Measurements from ENCODE around the gene TET1. TPM values are rescaled to one million over a fixed set of nuclear protein-coding genes. Genes with fewer than 3 reads are reported as not detected.

The TET1 gene
- total and polyA plus RNA-seq, 2 of the 13 experiments (the other 11 are each of a cell fraction or from before 2014, with no cell fraction given), result 6.9 to 7.3 TPM

DNA sequence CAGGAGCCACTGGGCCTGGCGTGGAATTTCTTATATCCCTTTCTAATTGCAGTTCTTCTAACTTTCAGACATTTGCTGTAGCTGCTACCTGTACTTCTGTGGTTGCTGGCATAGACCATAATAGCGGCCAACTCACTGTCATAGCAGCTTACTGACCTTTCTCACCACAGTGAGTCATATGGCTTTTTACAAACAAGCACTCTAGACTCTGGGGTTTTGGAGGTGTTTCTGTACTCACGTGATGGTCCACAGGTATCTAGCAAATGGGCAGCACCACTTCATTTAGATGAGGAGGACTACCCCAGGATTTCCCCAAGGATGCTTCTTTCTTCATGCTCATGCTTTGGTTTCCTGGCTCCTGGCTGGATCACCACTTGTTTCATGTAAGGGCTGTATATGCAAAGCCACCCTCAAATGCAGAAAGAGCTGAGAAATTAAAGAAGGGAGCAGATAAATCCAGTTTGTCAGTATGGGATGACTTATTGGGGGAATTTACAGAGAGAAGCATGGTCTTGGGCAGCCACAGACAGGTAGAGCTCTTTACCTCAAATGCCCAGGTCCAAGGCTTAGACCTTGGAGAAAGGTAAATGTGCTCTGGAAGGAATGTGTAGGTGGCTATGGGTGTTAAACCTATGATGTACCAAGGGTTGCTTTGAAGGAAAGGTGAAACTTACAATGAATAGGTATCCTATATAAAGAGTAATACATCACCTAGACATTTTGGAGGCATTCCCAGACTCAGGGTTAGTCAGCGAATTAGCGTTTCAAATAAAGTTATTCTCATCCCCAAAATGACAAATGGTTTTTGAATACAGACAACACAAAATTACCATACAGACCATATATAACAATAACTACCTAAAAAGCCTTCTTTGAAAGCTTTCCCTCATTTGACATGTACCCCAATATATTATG lies 16.9 kb upstream of the TET1 start:
- no peak overlapping the region for H3K9ac ChIP-seq (ENCODE audit: insufficient read depth, low read depth, low read length)
- H3K4me3 ChIP-seq (replicated peaks in 1 of 3; ENCODE audit: insufficient read depth in 1 of 3, low read depth in 2 of 3, low read length in 3 of 3), result peak overlapping the region; percentile 1 to 44 (median 42); a peak in 4 of 6 replicates
- peak; percentile 49 for FAIRE-seq
- no peaks in the 10 kb centered on the region for H3K27me3 ChIP-seq (ENCODE audit: control insufficient read depth in 1 of 2, insufficient read depth in 2 of 2, low read length in 2 of 2)
- intact Hi-C loops (cut with micrococcal nuclease; ENCODE audit: unreplicated experiment), result loop anchor here (2.0 to 10.0 kb wide), 2 partner anchors 14 to 138 kb away; partner anchors contain the start of gene RUFY2
- no TSS peak for BruUV-seq (replicated peaks)
- peak overlapping the region; percentile 81 for H3K4me2 ChIP-seq (ENCODE audit: low read depth, low read length)
- 9% methylated on average over 5 of the region's 5 CpGs for WGBS (ENCODE audit: low lambda C conversion rate)
- no peak overlapping the region for H3K27ac ChIP-seq (ENCODE audit: extremely low read length, insufficient read depth, low read length)
- in situ Hi-C loops (cut with HindIII; ENCODE audit: extremely low pct_ligation_motif_present, low pct_unique_long_range_greater_than_20kb), result no loop called here
- H4K20me1 ChIP-seq (ENCODE audit: insufficient read depth, low read length), result no peaks in the 10 kb centered on the region
- POLR2A ChIA-PET, result interaction anchor here (0.6 to 1.2 kb wide), 2 partner anchors 8 to 64 kb away, joined by 4 read pairs; no protein-coding TSS in a partner anchor
- CTCF ChIA-PET (ENCODE audit: low intra/inter-chr PET ratio, low total read pairs), result no interaction called here
- H2AFZ ChIP-seq (ENCODE audit: low read length), result no peak overlapping the region
- H3K36me3 ChIP-seq (replicated peaks in 1 of 2; ENCODE audit: control insufficient read depth in 1 of 2, insufficient read depth in 2 of 2, low read length in 2 of 2), result no peaks in the 10 kb centered on the region
- peak; percentile 71 for DNase-seq (ENCODE audit: low spot score)
- H3K4me1 ChIP-seq (ENCODE audit: insufficient read depth, low read length), result peaks cover 37% of the 10 kb centered on the region
- ATAC-seq, result peak; percentile 91
- H3K79me2 ChIP-seq (ENCODE audit: insufficient read depth, low read length), result no peaks in the 10 kb centered on the region
- H3K9me3 ChIP-seq (ENCODE audit: low read length), result no peaks in the 10 kb centered on the region
- TF ChIP-seq, protein P1, sequence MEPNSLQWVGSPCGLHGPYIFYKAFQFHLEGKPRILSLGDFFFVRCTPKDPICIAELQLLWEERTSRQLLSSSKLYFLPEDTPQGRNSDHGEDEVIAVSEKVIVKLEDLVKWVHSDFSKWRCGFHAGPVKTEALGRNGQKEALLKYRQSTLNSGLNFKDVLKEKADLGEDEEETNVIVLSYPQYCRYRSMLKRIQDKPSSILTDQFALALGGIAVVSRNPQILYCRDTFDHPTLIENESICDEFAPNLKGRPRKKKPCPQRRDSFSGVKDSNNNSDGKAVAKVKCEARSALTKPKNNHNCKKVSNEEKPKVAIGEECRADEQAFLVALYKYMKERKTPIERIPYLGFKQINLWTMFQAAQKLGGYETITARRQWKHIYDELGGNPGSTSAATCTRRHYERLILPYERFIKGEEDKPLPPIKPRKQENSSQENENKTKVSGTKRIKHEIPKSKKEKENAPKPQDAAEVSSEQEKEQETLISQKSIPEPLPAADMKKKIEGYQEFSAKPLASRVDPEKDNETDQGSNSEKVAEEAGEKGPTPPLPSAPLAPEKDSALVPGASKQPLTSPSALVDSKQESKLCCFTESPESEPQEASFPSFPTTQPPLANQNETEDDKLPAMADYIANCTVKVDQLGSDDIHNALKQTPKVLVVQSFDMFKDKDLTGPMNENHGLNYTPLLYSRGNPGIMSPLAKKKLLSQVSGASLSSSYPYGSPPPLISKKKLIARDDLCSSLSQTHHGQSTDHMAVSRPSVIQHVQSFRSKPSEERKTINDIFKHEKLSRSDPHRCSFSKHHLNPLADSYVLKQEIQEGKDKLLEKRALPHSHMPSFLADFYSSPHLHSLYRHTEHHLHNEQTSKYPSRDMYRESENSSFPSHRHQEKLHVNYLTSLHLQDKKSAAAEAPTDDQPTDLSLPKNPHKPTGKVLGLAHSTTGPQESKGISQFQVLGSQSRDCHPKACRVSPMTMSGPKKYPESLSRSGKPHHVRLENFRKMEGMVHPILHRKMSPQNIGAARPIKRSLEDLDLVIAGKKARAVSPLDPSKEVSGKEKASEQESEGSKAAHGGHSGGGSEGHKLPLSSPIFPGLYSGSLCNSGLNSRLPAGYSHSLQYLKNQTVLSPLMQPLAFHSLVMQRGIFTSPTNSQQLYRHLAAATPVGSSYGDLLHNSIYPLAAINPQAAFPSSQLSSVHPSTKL (CRISPR knock-in tag; IDR thresholded peaks at IDR 0.05), result peak; percentile 11; the same call in 1 of the 2 replicates
- no peak for TF ChIP-seq ZNF75D (CRISPR knock-in tag; IDR thresholded peaks at IDR 0.05; ENCODE audit: borderline replicate concordance)
- no peak for TF ChIP-seq MAFG (CRISPR knock-in tag; IDR thresholded peaks at IDR 0.05)
- no peak for TF ChIP-seq ZMYM3 (CRISPR knock-in tag; IDR thresholded peaks at IDR 0.05)
- TF ChIP-seq RARA (CRISPR knock-in tag; IDR thresholded peaks at IDR 0.05), result 0 out of 2 replicates have a peak, but pooled peaks have one; percentile 20
- no peak for TF ChIP-seq USF2 (IDR thresholded peaks at IDR 0.05; ENCODE audit: low read depth, low read length)
- TF ChIP-seq USF2 (CRISPR knock-in tag; IDR thresholded peaks at IDR 0.05; ENCODE audit: borderline replicate concordance), result peak; percentile 66; the same call in 1 of the 2 replicates
- TF ChIP-seq REST (IDR thresholded peaks at IDR 0.05; ENCODE audit: borderline replicate concordance in 1 of 2, low read depth in 1 of 2, low read length in 2 of 2), result no peak
- no peak for TF ChIP-seq MTF1 (CRISPR knock-in tag; IDR thresholded peaks at IDR 0.05)
- no peak for TF ChIP-seq TAF1 (CRISPR knock-in tag; IDR thresholded peaks at IDR 0.05)
- TF ChIP-seq MXD4 (CRISPR knock-in tag; IDR thresholded peaks at IDR 0.05), result no peak

Data from HepG2 (cell line).